Hepatocyte (in vitro differentiated cells): Measurements from ENCODE around the gene SLC25A21. TPM values are rescaled to one million over a fixed set of nuclear protein-coding genes. Genes with fewer than 3 reads are reported as not detected.

Experiments used
- DNase-seq: peaks from one replicate; pipeline ENCODE4 v3.0.0-alpha.2; 2016; ENCODE audit warnings: low spot score
- H2AFZ ChIP-seq: fragments of 200-600 bp; sonication (generic); 2 replicates; pipeline ENCODE4 v1.6.0; 2016; ENCODE audit warnings: antibody characterized with exemption, mild to moderate bottlenecking
- H3K27ac ChIP-seq: fragments of 200-600 bp; sonication (generic); 2 replicates; pipeline ENCODE4 v1.5.1; 2016; ENCODE audit warnings: mild to moderate bottlenecking
- H3K27me3 ChIP-seq: fragments of 200-600 bp; sonication (generic); 2 replicates; pipeline ENCODE4 v1.6.1; 2016
- H3K36me3 ChIP-seq: fragments of 200-600 bp; sonication (generic); replicated peaks from 2 replicates; pipeline ENCODE4 v1.5.1; 2016; ENCODE audit warnings: low read depth; ENCODE audit not compliant: insufficient read depth
- H3K4me1 ChIP-seq: fragments of 200-600 bp; sonication (generic); 2 replicates; pipeline ENCODE4 v1.5.1; 2016; ENCODE audit warnings: mild to moderate bottlenecking, moderate library complexity; ENCODE audit not compliant: insufficient read depth
- H3K4me2 ChIP-seq: fragments of 200-600 bp; sonication (generic); 2 replicates; pipeline ENCODE4 v1.6.0; 2016
- H3K4me3 ChIP-seq: fragments of 200-600 bp; sonication (generic); 2 replicates; pipeline ENCODE4 v1.5.1; 2016; ENCODE audit warnings: mild to moderate bottlenecking
- H3K79me2 ChIP-seq: fragments of 200-600 bp; sonication (generic); 2 replicates; pipeline ENCODE4 v1.6.0; 2017; ENCODE audit warnings: mild to moderate bottlenecking
- H3K9me2 ChIP-seq: fragments of 200-600 bp; sonication (generic); replicated peaks from 2 replicates; pipeline ENCODE4 v1.6.0; 2017; ENCODE audit warnings: mild to moderate bottlenecking; ENCODE audit not compliant: insufficient read depth
- H3K9me3 ChIP-seq: fragments of 200-600 bp; sonication (generic); 2 replicates; pipeline ENCODE4 v1.5.1; 2016; ENCODE audit warnings: low read depth, mild to moderate bottlenecking
- H4K20me1 ChIP-seq: fragments of 200-600 bp; sonication (generic); 2 replicates; pipeline ENCODE4 v1.6.0; 2016; ENCODE audit warnings: mild to moderate bottlenecking; ENCODE audit not compliant: insufficient read depth, poor library complexity, severe bottlenecking
- EZH2 ChIP-seq: fragments of 200-600 bp; sonication (generic); IDR thresholded peaks from 2 replicates; pipeline ENCODE4 v1.6.1; 2016; ENCODE audit warnings: antibody characterized with exemption, mild to moderate bottlenecking, borderline replicate concordance
- EZH2phosphoT487 ChIP-seq: fragments of 200-600 bp; sonication (generic); IDR thresholded peaks from one replicate; pipeline ENCODE4 v1.6.1; 2018; ENCODE audit warnings: antibody characterized with exemption, mild to moderate bottlenecking, low read depth, moderate library complexity; ENCODE audit not compliant: unreplicated experiment, severe bottlenecking
- WGBS: methylation state at CpG from one replicate; pipeline ENCODE4 v1.1.6; 2016; ENCODE audit warnings: low lambda C conversion rate; ENCODE audit errors: missing lambda C conversion rate; 5-methylcytosine and 5-hydroxymethylcytosine counted together
- polyA plus RNA-seq: library from polyadenylated mRNA; unstranded; fragments of >200 nt; fragmentation: Nextera tagmentation; extraction: Ambion mirVana; gene quantifications from 2 replicates; pipeline ENCODE4 v1.2.1, GENCODE V29; 2016
- total RNA-seq: library from RNA; depleted of rRNA; stranded (reverse); fragments of >200 nt; gene quantifications from 2 replicates; pipeline ENCODE4 v1.2.3, GENCODE V29; 2014
- TF ChIP-seq, protein P1 (sequence below): fragments of 200-600 bp; sonication (generic); IDR thresholded peaks from 2 replicates; pipeline ENCODE4 v1.5.1; 2016; ENCODE audit warnings: antibody characterized with exemption, mild to moderate bottlenecking; ENCODE audit not compliant: poor library complexity

Gene SLC25A21
- total and polyA plus RNA-seq, 2 experiments from 2014 or later: 1.4 to 1.6 TPM

DNA sequence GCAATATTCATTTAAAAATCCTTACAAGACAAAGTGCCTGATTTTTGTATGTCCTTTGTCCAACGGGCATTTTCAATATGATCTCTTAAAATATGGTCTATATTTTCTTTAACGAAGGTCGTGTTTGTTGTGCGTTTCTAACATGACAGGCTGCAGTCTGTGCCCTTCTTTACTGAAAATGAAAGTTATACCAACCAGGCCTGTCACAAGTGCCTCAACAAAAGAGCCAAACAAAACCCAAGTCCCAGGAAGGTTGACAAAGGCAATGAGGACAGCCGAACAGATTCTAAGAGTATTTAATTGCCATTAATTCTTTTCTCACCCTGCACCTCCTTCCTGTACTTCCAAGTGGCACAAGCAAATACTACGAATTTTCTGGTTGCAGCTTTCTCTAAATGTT is 496.8 kb downstream of the SLC25A21 start:
- Histone ChIP-seq H3K4me2 (no peak overlapping the region), H3K27me3 (peaks cover 70% of the 10 kb centered on the region), H3K9me2 (no peaks in the 10 kb centered on the region), H3K9me3 (no peaks in the 10 kb centered on the region), H3K79me2 (no peaks in the 10 kb centered on the region), H3K4me1 (no peaks in the 10 kb centered on the region), H3K36me3 (no peaks in the 10 kb centered on the region), H2AFZ (no peak overlapping the region), H3K4me3 (no peak overlapping the region), H4K20me1 (no peaks in the 10 kb centered on the region), H3K27ac (no peak overlapping the region)
- no peak for DNase-seq
- 86% methylated on average over 6 of the region's 6 CpGs for WGBS
- TF ChIP-seq EZH2phosphoT487 (no peak), EZH2 (no peak)
- TF ChIP-seq, protein P1, sequence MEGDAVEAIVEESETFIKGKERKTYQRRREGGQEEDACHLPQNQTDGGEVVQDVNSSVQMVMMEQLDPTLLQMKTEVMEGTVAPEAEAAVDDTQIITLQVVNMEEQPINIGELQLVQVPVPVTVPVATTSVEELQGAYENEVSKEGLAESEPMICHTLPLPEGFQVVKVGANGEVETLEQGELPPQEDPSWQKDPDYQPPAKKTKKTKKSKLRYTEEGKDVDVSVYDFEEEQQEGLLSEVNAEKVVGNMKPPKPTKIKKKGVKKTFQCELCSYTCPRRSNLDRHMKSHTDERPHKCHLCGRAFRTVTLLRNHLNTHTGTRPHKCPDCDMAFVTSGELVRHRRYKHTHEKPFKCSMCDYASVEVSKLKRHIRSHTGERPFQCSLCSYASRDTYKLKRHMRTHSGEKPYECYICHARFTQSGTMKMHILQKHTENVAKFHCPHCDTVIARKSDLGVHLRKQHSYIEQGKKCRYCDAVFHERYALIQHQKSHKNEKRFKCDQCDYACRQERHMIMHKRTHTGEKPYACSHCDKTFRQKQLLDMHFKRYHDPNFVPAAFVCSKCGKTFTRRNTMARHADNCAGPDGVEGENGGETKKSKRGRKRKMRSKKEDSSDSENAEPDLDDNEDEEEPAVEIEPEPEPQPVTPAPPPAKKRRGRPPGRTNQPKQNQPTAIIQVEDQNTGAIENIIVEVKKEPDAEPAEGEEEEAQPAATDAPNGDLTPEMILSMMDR: no peak

DNA sequence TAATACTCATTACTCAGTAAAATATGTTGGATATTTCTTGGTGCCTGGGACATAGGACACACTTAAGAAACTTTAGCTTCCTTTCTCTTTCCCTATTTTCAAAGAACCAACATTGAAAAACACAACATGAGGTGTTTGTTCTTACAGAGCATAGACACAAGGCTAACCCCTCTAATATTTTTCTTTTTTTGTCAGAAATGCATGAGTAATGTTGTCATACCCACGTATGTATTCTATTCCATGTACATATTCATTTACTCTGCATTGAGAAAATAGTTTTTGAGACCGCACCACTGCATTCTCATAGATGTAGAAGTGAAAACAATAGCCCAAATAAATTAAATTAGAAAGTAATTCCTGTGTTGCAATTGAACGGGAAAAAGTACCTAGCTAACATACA is 497.7 kb downstream of the SLC25A21 start:
- TF ChIP-seq EZH2: no peak
- TF ChIP-seq EZH2phosphoT487: no peak
- TF ChIP-seq, protein P1: no peak
- no peak overlapping the region for H2AFZ ChIP-seq
- no peak overlapping the region for H3K4me2 ChIP-seq
- H3K27ac ChIP-seq: no peak overlapping the region
- H3K36me3 ChIP-seq: no peaks in the 10 kb centered on the region
- no peak for DNase-seq
- no peaks in the 10 kb centered on the region for H3K9me2 ChIP-seq
- no peak overlapping the region for H3K4me3 ChIP-seq
- H3K9me3 ChIP-seq: no peaks in the 10 kb centered on the region
- WGBS: 85% methylated on average over 3 of the region's 3 CpGs
- H3K27me3 ChIP-seq: peaks cover 79% of the 10 kb centered on the region
- H4K20me1 ChIP-seq: no peaks in the 10 kb centered on the region
- no peaks in the 10 kb centered on the region for H3K79me2 ChIP-seq
- H3K4me1 ChIP-seq: no peaks in the 10 kb centered on the region

DNA sequence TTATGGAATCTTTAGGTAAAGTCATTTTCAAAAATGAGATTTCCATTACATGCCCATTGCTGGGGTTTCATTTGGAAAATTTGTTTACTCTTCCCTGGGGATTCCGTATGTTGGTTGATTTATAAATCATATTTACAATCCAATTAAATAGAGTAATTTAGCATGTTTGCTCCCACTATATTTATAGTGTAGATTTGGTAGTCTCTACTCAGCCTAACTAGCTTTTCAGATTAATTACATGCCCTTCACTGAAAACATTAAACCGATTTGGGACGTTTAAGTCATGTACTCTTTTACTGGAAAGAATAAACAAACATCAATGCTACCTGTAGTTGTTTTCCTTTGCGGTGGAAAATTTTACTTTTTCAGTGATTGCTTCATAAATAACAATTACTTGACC is 500.3 kb downstream of the SLC25A21 start:
- Histone ChIP-seq H3K27me3 (peaks cover 90% of the 10 kb centered on the region), H3K4me2 (no peak overlapping the region), H3K4me1 (no peaks in the 10 kb centered on the region), H3K4me3 (no peak overlapping the region), H3K9me3 (no peaks in the 10 kb centered on the region), H4K20me1 (no peaks in the 10 kb centered on the region), H3K79me2 (no peaks in the 10 kb centered on the region), H3K27ac (no peak overlapping the region), H2AFZ (no peak overlapping the region), H3K36me3 (no peaks in the 10 kb centered on the region), H3K9me2 (no peaks in the 10 kb centered on the region)
- 72% methylated on average over 4 of the region's 4 CpGs for WGBS
- DNase-seq: no peak
- TF ChIP-seq, protein P1: no peak
- TF ChIP-seq EZH2phosphoT487: no peak
- TF ChIP-seq EZH2: no peak

DNA sequence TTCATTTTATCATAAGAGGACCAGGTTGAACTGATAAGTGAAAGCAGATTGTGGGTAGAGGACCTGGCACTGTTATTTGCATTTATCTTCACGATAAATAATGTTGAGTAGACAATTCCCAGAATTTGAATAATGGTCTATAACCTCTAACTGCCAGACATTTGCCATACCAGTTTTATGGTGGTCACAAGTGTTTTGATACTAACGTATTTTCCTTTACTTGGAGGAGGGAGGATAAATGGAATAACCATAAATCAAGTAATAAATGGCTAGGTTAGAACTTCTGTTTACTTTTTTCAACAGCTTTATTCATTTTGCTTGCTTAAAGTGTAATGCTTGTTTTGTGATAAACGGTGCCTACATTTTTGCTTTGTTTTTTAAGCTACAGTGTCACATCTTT is 501.3 kb downstream of the SLC25A21 start:
- Histone ChIP-seq H3K9me3 (no peaks in the 10 kb centered on the region), H3K4me3 (no peak overlapping the region), H3K4me2 (no peak overlapping the region), H3K27me3 (peaks cover 90% of the 10 kb centered on the region), H3K79me2 (no peaks in the 10 kb centered on the region), H4K20me1 (no peaks in the 10 kb centered on the region), H3K4me1 (peaks cover 8% of the 10 kb centered on the region), H3K9me2 (no peaks in the 10 kb centered on the region), H2AFZ (no peak overlapping the region), H3K36me3 (no peaks in the 10 kb centered on the region), H3K27ac (no peak overlapping the region)
- 54% methylated on average over 3 of the region's 3 CpGs for WGBS
- no peak for DNase-seq
- TF ChIP-seq, protein P1: no peak
- TF ChIP-seq EZH2phosphoT487: no peak
- no peak for TF ChIP-seq EZH2
